Right lobe of liver (tissue), 6 donors: Measurements from ENCODE around the gene VTN. TPM values are rescaled to one million over a fixed set of nuclear protein-coding genes. Genes with fewer than 3 reads are reported as not detected.

Experiments used
- ATAC-seq, 4 donors: fragments of 200-7000 bp; cut with Tn5 transposase; one replicate each; pipeline ENCODE4 v1.9.1; 2020; ENCODE audit warnings: mild to moderate bottlenecking in 4 of 4, moderate library complexity in 4 of 4
- DNase-seq, 3 donors: peaks; one replicate each; pipeline ENCODE4 v3.0.0-alpha.2; 2020
- H3K27ac ChIP-seq, 3 donors: fragments of 200-600 bp; one replicate each; pipeline ENCODE4 v1.8.0; 2022
- H3K27me3 ChIP-seq, 2 donors: fragments of 200-600 bp; one replicate each; pipeline ENCODE4 v1.8.0; 2022
- H3K36me3 ChIP-seq, 4 donors: fragments of 200-600 bp; sonication (generic) in 1 of 4; one replicate each; pipeline versions ENCODE4 v1.5.1 to v1.8.0; 2017 to 2022; ENCODE audit warnings: control low read depth in 1 of 4
- H3K4me1 ChIP-seq, 4 donors: fragments of 200-600 bp; sonication (generic) in 1 of 4; one replicate each; pipeline versions ENCODE4 v1.5.1 to v1.8.0; 2017 to 2022; ENCODE audit warnings: control low read depth in 1 of 4
- H3K4me3 ChIP-seq, 3 donors: fragments of 200-600 bp; one replicate each; pipeline ENCODE4 v1.8.0; 2022
- H3K9me3 ChIP-seq, 4 donors: fragments of 200-600 bp; sonication (generic) in 1 of 4; one replicate each; pipeline versions ENCODE4 v1.5.1 to v1.8.0; 2017 to 2022; ENCODE audit warnings: control low read depth in 1 of 4
- CTCF ChIP-seq, 4 donors: fragments of 200-600 bp in 3 of 4; fragments of 450-650 bp in 1 of 4; IDR thresholded peaks; one replicate each; pipeline versions ENCODE4 v1.5.1 to v1.8.0; 2016 to 2022; ENCODE audit warnings: antibody characterized with exemption in 4 of 4, mild to moderate bottlenecking in 2 of 4
- POLR2A ChIP-seq: fragments of 450-650 bp; IDR thresholded peaks from one replicate; pipeline ENCODE4 v1.6.1; 2017; ENCODE audit warnings: antibody characterized with exemption, mild to moderate bottlenecking
- WGBS: methylation state at CpG from one replicate; pipeline ENCODE4 v1.1.6; 2018; ENCODE audit warnings: low coverage, low lambda C conversion rate; ENCODE audit not compliant: insufficient coverage; ENCODE audit errors: missing lambda C conversion rate; 5-methylcytosine and 5-hydroxymethylcytosine counted together
- intact Hi-C, 2 donors: fragments of 100-400 bp; cut with DNase I; formaldehyde crosslinking; loops; one replicate each; pipeline versions ENCODE4 v1.11.2 to v1.14.1; 2022
- total RNA-seq, 6 experiments: library from RNA; depleted of rRNA in 2 of 6; stranded (reverse); fragments of >200 nt in 2 of 6; fragmentation: NEBNext Ultra II Directional in 3 of 6; extraction: Animal tissue kit (Norgen Biotek cat#: 25700) in 3 of 6; gene quantifications; one replicate each; pipeline versions ENCODE4 v1.1.0 to v1.2.4, GENCODE V29; 2016 to 2023
- donor health status: DM: no; HTN: yes; CAD: no.
- donor health status: DM: no; HTN: no; CAD: no.
- donor health status: DM: no; HTN: no; CAD: no.
- donor health status: DM: no; HTN: yes; CAD: no.
- donor health status: DM: no; HTN: yes; CAD: no.

VTN gene
- total RNA-seq, 6 experiments from 2014 or later = 2,747 to 3,771 (median 3,031) TPM

DNA sequence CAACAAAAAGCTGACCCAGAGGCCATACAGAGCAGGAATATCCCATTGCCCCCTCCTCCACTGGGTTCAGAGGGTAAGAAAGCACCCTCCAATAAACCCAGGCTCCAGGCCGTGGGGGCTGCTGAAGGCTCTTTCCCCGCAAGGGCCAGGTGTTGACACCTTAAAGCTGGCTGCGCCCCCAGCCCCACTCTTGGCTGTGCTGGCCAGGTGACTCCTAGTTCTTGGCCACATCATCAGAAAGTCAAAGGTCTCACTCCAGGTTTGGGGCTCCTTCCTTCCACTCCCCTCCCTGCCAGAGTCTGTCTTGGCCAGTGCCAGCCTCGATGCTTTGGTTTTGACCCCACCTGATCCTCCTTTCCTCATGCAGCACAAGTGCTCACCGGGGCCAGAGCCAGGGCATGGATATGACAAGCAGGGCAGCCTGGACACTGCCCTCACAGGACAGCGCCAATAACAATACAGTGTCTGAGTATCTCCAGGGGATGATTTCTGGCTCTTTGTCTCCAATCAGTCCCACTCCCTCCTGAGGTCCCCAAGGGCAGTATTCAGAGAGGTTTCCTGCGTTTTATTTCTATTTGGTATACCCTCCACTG is 27.7 kb upstream of the VTN start:
- WGBS = 49% methylated on average over 6 of the region's 7 CpGs
- intact Hi-C loops = no loop called here

GRCh38 chr17:28397275-28397674 is 27.2 kb upstream of the VTN start:
- Histone ChIP-seq H3K27me3 (no peaks in the 10 kb centered on the region), H3K4me3 (no peak overlapping the region), H3K9me3 (no peaks in the 10 kb centered on the region), H3K36me3 (peaks cover 0 to 43% (median 10%) of the 10 kb centered on the region in 4 donors), H3K4me1 (peaks cover 0 to 30% (median 12%) of the 10 kb centered on the region in 4 donors), H3K27ac (peak overlapping the region in 1 of 3 donors; percentile 65)
- WGBS = 80% methylated on average over 1 of the region's 3 CpGs
- DNase-seq = no peak
- intact Hi-C loops = no loop called here
- no peak for ATAC-seq
- TF ChIP-seq CTCF (IDR thresholded peaks at IDR 0.05) (no peak), POLR2A (no peak)

More for the DNA sequence above, 27.7 kb upstream of the VTN start:
- Histone ChIP-seq H3K4me3 (no peak overlapping the region), H3K9me3 (no peaks in the 10 kb centered on the region), H3K27me3 (no peaks in the 10 kb centered on the region), H3K27ac (peak overlapping the region; percentile 3 to 65 (median 23)), H3K36me3 (peaks cover 0 to 44% (median 10%) of the 10 kb centered on the region in 4 donors), H3K4me1 (peaks cover 0 to 30% (median 12%) of the 10 kb centered on the region in 4 donors)
- no peak for TF ChIP-seq POLR2A
- no peak for TF ChIP-seq CTCF (IDR thresholded peaks at IDR 0.05)
- ATAC-seq (peak; percentile 26 to 70 (median 44)), DNase-seq (peak in 1 of 3 donors; percentile 69)

- TF ChIP-seq POLR2A (no peak), CTCF (IDR thresholded peaks at IDR 0.05) (no peak)
- Histone ChIP-seq H3K27me3 (no peaks in the 10 kb centered on the region), H3K9me3 (no peaks in the 10 kb centered on the region), H3K36me3 (peaks cover 0 to 37% (median 8%) of the 10 kb centered on the region in 4 donors), H3K27ac (peak overlapping the region in 1 of 3 donors; percentile 18), H3K4me1 (peaks cover 0 to 30% (median 12%) of the 10 kb centered on the region in 4 donors), H3K4me3 (no peak overlapping the region)
- peak in 1 of 4 donors; percentile 2 for ATAC-seq
- no peak for DNase-seq
- WGBS = 57% methylated on average over 4 of the region's 6 CpGs
- intact Hi-C loops = no loop called here
Measured at GRCh38 chr17:28396635-28397239, 26.6 kb upstream of the VTN start.

- Histone ChIP-seq H3K4me3 (no peak overlapping the region), H3K36me3 (peaks cover 0 to 30% (median 7%) of the 10 kb centered on the region in 4 donors), H3K9me3 (no peaks in the 10 kb centered on the region), H3K27ac (no peak overlapping the region), H3K4me1 (peaks cover 0 to 30% (median 12%) of the 10 kb centered on the region in 4 donors), H3K27me3 (no peaks in the 10 kb centered on the region)
- TF ChIP-seq POLR2A = no peak
- no peak for TF ChIP-seq CTCF (IDR thresholded peaks at IDR 0.05)
- 83% methylated on average over 1 of the region's 6 CpGs for WGBS
- intact Hi-C loops = no loop called here
- ATAC-seq (no peak), DNase-seq (no peak)
Measured at GRCh38 chr17:28395968-28396367, 25.9 kb upstream of the VTN start.
